T1000 (cell line): ENCODE data around the gene UNK.
A peak's percentile ranks its signal among the peaks of the same experiment; 100 is the strongest.
"Not testable (repeated sequence)": the region's sequence is repeated elsewhere in the genome, so short reads cannot be mapped to it uniquely, and the experiment has no call there.

Experiments used
- DNase-seq: peaks from one replicate; lab custom pipeline; 2025; ENCODE audit warnings: mixed read lengths; lab: John Stamatoyannopoulos, UW

Gene UNK

GRCh38 chr17:75799402-75799801, 14.8 kb downstream of the UNK start:
- no peak for DNase-seq

GRCh38 chr17:75803883-75804282, 19.3 kb downstream of the UNK start:
- no peak for DNase-seq

GRCh38 chr17:75806822-75807500, 22.4 kb downstream of the UNK start:
- no peak for DNase-seq

- no peak for DNase-seq
Observed at GRCh38 chr17:75807861-75808260, 23.3 kb downstream of the UNK start.

- no peak for DNase-seq
Observed at GRCh38 chr17:75808549-75808904, 23.9 kb downstream of the UNK start.

GRCh38 chr17:75808905-75809621, 24.5 kb downstream of the UNK start:
- DNase-seq: peak; percentile 74

GRCh38 chr17:75809631-75810111, 25.1 kb downstream of the UNK start:
- no peak for DNase-seq

GRCh38 chr17:75810216-75810615, 25.6 kb downstream of the UNK start:
- DNase-seq: no peak

GRCh38 chr17:75810756-75811155, 26.1 kb downstream of the UNK start:
- not testable (repeated sequence) for DNase-seq

- no peak for DNase-seq
Observed at GRCh38 chr17:75811174-75811573, 26.6 kb downstream of the UNK start.

- DNase-seq: no peak
Observed at GRCh38 chr17:75812096-75813013, 27.7 kb downstream of the UNK start.

- no peak for DNase-seq
Observed at GRCh38 chr17:75813081-75814020, 28.7 kb downstream of the UNK start.

GRCh38 chr17:75814021-75814395, 29.4 kb downstream of the UNK start:
- DNase-seq: no peak

- DNase-seq: peak; percentile 69
Observed at GRCh38 chr17:75814900-75815373, 30.3 kb downstream of the UNK start.

- no peak for DNase-seq
Observed at GRCh38 chr17:75815399-75815798, 30.8 kb downstream of the UNK start.

- no peak for DNase-seq
Observed at GRCh38 chr17:75816693-75817092, 32.1 kb downstream of the UNK start.

- DNase-seq: no peak
Observed at GRCh38 chr17:75817571-75817970, 33.0 kb downstream of the UNK start.

GRCh38 chr17:75818326-75818885, 33.8 kb downstream of the UNK start:
- no peak for DNase-seq

- no peak for DNase-seq
Observed at GRCh38 chr17:75819116-75819515, 34.5 kb downstream of the UNK start.

- DNase-seq: no peak
Observed at GRCh38 chr17:75819678-75820077, 35.1 kb downstream of the UNK start.
